Mammary epithelial cell (primary cell): ENCODE measurements around the gene CDH20.

ENCODE experiments used
- CTCF ChIP-seq, 2 donors: IDR thresholded peaks in 1 of 2; conservative IDR thresholded peaks in 1 of 2; 2 replicates each; pipeline ENCODE4 v1.5.1; 2011 to 2012; ENCODE audit warnings: inconsistent platforms in 2 of 2, low read length in 2 of 2, mild to moderate bottlenecking in 2 of 2, control low read depth in 1 of 2, low read depth in 1 of 2; ENCODE audit not compliant: insufficient read depth in 1 of 2; ENCODE audit errors: extremely low read depth in 1 of 2
- EZH2 ChIP-seq: IDR thresholded peaks from 2 replicates; pipeline ENCODE4 v1.6.1; 2012; ENCODE audit warnings: low read length, inconsistent platforms, borderline replicate concordance

- TF ChIP-seq CTCF (conservative IDR thresholded peaks at IDR 0.05 in 1 of 2, IDR thresholded peaks at IDR 0.05 in 1 of 2; ENCODE audit: extremely low read depth in 1 of 2, insufficient read depth in 1 of 2, low read depth in 1 of 2, low read length in 2 of 2) (no peak), EZH2 (no peak)
Measured at GRCh38 chr18:61331051-61331450, 2.2 kb upstream of the CDH20 start.
